HL-60 (cell line): ENCODE measurements around the gene SORBS2.

Source experiments
- GABPA ChIP-seq: IDR thresholded peaks from 2 replicates; pipeline ENCODE4 v1.6.1; 2012; ENCODE audit warnings: low read depth
- POLR2AphosphoS5 ChIP-seq: IDR thresholded peaks from 2 replicates; pipeline ENCODE4 v1.6.1; 2012; ENCODE audit warnings: low read depth
- TF ChIP-seq, protein P1 (sequence below): IDR thresholded peaks from one replicate; pipeline ENCODE4 v1.5.1; 2011; ENCODE audit warnings: low read length, control low read depth, inconsistent platforms; ENCODE audit not compliant: insufficient read depth
- TF ChIP-seq, protein P2 (sequence below): IDR thresholded peaks from 2 replicates; pipeline ENCODE4 v1.6.1; 2012; ENCODE audit warnings: low read depth; ENCODE audit not compliant: insufficient replicate concordance

DNA sequence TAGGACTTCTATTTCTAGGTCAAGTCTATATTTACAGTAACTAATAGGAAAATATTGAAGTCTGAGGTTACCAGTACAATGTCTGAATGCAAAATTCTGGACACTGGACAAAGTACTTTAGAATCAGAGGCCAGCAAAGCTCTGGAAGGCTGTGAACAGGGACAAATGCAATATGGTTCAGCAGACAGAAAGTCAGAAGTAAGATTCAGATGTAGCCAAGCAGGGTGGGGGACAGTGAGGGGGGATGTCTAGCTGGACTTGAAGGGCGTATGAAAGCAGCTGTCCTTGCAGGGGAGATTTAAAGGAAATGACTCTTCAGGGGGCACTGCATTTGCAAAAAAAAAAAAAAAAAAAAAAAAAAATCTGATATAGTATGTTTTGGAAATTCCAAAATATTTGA, 2.9 kb downstream of the SORBS2 start:
- TF ChIP-seq, protein P1, sequence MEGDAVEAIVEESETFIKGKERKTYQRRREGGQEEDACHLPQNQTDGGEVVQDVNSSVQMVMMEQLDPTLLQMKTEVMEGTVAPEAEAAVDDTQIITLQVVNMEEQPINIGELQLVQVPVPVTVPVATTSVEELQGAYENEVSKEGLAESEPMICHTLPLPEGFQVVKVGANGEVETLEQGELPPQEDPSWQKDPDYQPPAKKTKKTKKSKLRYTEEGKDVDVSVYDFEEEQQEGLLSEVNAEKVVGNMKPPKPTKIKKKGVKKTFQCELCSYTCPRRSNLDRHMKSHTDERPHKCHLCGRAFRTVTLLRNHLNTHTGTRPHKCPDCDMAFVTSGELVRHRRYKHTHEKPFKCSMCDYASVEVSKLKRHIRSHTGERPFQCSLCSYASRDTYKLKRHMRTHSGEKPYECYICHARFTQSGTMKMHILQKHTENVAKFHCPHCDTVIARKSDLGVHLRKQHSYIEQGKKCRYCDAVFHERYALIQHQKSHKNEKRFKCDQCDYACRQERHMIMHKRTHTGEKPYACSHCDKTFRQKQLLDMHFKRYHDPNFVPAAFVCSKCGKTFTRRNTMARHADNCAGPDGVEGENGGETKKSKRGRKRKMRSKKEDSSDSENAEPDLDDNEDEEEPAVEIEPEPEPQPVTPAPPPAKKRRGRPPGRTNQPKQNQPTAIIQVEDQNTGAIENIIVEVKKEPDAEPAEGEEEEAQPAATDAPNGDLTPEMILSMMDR = no peak
- TF ChIP-seq, protein P2, sequence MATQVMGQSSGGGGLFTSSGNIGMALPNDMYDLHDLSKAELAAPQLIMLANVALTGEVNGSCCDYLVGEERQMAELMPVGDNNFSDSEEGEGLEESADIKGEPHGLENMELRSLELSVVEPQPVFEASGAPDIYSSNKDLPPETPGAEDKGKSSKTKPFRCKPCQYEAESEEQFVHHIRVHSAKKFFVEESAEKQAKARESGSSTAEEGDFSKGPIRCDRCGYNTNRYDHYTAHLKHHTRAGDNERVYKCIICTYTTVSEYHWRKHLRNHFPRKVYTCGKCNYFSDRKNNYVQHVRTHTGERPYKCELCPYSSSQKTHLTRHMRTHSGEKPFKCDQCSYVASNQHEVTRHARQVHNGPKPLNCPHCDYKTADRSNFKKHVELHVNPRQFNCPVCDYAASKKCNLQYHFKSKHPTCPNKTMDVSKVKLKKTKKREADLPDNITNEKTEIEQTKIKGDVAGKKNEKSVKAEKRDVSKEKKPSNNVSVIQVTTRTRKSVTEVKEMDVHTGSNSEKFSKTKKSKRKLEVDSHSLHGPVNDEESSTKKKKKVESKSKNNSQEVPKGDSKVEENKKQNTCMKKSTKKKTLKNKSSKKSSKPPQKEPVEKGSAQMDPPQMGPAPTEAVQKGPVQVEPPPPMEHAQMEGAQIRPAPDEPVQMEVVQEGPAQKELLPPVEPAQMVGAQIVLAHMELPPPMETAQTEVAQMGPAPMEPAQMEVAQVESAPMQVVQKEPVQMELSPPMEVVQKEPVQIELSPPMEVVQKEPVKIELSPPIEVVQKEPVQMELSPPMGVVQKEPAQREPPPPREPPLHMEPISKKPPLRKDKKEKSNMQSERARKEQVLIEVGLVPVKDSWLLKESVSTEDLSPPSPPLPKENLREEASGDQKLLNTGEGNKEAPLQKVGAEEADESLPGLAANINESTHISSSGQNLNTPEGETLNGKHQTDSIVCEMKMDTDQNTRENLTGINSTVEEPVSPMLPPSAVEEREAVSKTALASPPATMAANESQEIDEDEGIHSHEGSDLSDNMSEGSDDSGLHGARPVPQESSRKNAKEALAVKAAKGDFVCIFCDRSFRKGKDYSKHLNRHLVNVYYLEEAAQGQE = no peak
- TF ChIP-seq GABPA (no peak), POLR2AphosphoS5 (no peak)
